IMR-90 (cell line): ENCODE results near the gene NUDT15. TPM values are rescaled to one million over a fixed set of nuclear protein-coding genes. Genes with fewer than 3 reads are reported as not detected.

Experiments
- ATAC-seq: fragments of 200-7000 bp; cut with Tn5 transposase; 2 replicates; pipeline ENCODE4 v1.9.1; 2020; ENCODE audit warnings: low read depth, mild to moderate bottlenecking, moderate library complexity
- BruUV-seq: library from RNA; stranded (reverse); fragments of 400-500 nt; replicated peaks from 2 replicates; lab custom pipeline; 2021; lab: Mats Ljungman, UMichigan
- CTCF ChIA-PET: fragments of 300-600 bp; formaldehyde crosslinking; extraction: SDS; loops from one replicate; lab custom pipeline; 2021; ENCODE audit warnings: antibody characterized with exemption; lab: Yijun Ruan, JAX
- POLR2A ChIA-PET: fragments of 300-600 bp; sonication (Branson Sonifier 250); formaldehyde crosslinking; loops from one replicate; lab custom pipeline; 2022; ENCODE audit warnings: antibody characterized with exemption; ENCODE audit not compliant: unreplicated experiment; lab: Charles Lee
- DNase-seq: peaks from one replicate; pipeline ENCODE4 v3.0.0; 2013
- H2AFZ ChIP-seq: replicated peaks from 2 replicates; pipeline ENCODE3; 2013; ENCODE audit warnings: low read length, mild to moderate bottlenecking; ENCODE audit not compliant: poor library complexity
- H2AK5ac ChIP-seq: 2 replicates; pipeline ENCODE4 v1.6.1; 2013; ENCODE audit warnings: low read depth, low read length, inconsistent platforms
- H2AK9ac ChIP-seq: replicated peaks from 2 replicates; pipeline ENCODE3; 2013; ENCODE audit warnings: mild to moderate bottlenecking, low read depth, low read length, moderate library complexity; ENCODE audit not compliant: poor library complexity
- H2BK120ac ChIP-seq: 2 replicates; pipeline ENCODE4 v1.6.1; 2013; ENCODE audit warnings: low read depth, low read length, inconsistent platforms
- H2BK15ac ChIP-seq: 3 replicates; pipeline ENCODE4 v1.6.1; 2013; ENCODE audit warnings: low read depth, low read length, inconsistent platforms
- H2BK20ac ChIP-seq: 2 replicates; pipeline ENCODE4 v1.6.1; 2013; ENCODE audit warnings: low read depth, mild to moderate bottlenecking, inconsistent platforms, low read length, moderate library complexity
- H2BK5ac ChIP-seq: 2 replicates; pipeline ENCODE4 v1.6.1; 2013; ENCODE audit warnings: mild to moderate bottlenecking, low read depth, low read length, inconsistent platforms; ENCODE audit not compliant: poor library complexity, severe bottlenecking
- H3K14ac ChIP-seq: replicated peaks from 2 replicates; pipeline ENCODE4 v1.6.1; 2013; ENCODE audit warnings: low read depth, low read length, inconsistent platforms
- H3K18ac ChIP-seq: 2 replicates; pipeline ENCODE4 v1.6.1; 2013; ENCODE audit warnings: low read depth, low read length, control low read depth
- H3K23ac ChIP-seq: 2 replicates; pipeline ENCODE4 v1.6.1; 2013; ENCODE audit warnings: low read depth, low read length, inconsistent platforms
- H3K27ac ChIP-seq: 2 replicates; pipeline ENCODE4 v1.5.1; 2013; ENCODE audit warnings: mild to moderate bottlenecking, control low read depth, low read length; ENCODE audit not compliant: insufficient read depth
- H3K27me3 ChIP-seq: 2 replicates; pipeline ENCODE4 v1.6.1; 2013; ENCODE audit warnings: low read length; ENCODE audit not compliant: control insufficient read depth, insufficient read depth
- H3K36me3 ChIP-seq: 2 replicates; pipeline ENCODE4 v1.6.1; 2013; ENCODE audit warnings: low read length, mixed read lengths; ENCODE audit not compliant: control insufficient read depth, insufficient read depth
- H3K4ac ChIP-seq: 2 replicates; pipeline ENCODE4 v1.6.1; 2013; ENCODE audit warnings: low read depth, low read length, inconsistent platforms
- H3K4me1 ChIP-seq: 2 replicates; pipeline ENCODE4 v1.6.1; 2013; ENCODE audit warnings: low read length, mixed read lengths; ENCODE audit not compliant: control insufficient read depth, insufficient read depth
- H3K4me2 ChIP-seq: 2 replicates; pipeline ENCODE4 v1.6.1; 2013; ENCODE audit warnings: low read depth, mild to moderate bottlenecking, control low read depth, low read length, moderate library complexity
- H3K4me3 ChIP-seq: 2 replicates; pipeline ENCODE4 v1.5.1; 2013; ENCODE audit warnings: low read depth, mild to moderate bottlenecking, control low read depth, low read length, moderate library complexity; ENCODE audit not compliant: insufficient read depth
- H3K56ac ChIP-seq: 2 replicates; pipeline ENCODE4 v1.6.1; 2013; ENCODE audit warnings: low read length, inconsistent platforms; ENCODE audit not compliant: insufficient read depth; ENCODE audit errors: extremely low read depth
- H3K79me1 ChIP-seq, 2 experiments: 2 replicates each; pipeline ENCODE4 v1.6.1; 2013; ENCODE audit warnings: low read length in 2 of 2, inconsistent platforms in 1 of 2, low read depth in 1 of 2
- H3K9ac ChIP-seq: 2 replicates; pipeline ENCODE4 v1.6.1; 2013; ENCODE audit warnings: low read depth, low read length, control low read depth
- H3K9me1 ChIP-seq: 2 replicates; pipeline ENCODE4 v1.6.1; 2013; ENCODE audit warnings: low read length, inconsistent platforms; ENCODE audit not compliant: insufficient read depth
- H3K9me3 ChIP-seq: 2 replicates; pipeline ENCODE4 v1.6.1; 2013; ENCODE audit warnings: low read length; ENCODE audit not compliant: control insufficient read depth, insufficient read depth
- H4K20me1 ChIP-seq: 2 replicates; pipeline ENCODE4 v1.6.1; 2013; ENCODE audit warnings: low read length, inconsistent platforms; ENCODE audit not compliant: insufficient read depth
- H4K5ac ChIP-seq: 2 replicates; pipeline ENCODE4 v1.6.1; 2013; ENCODE audit warnings: mild to moderate bottlenecking, low read depth, low read length, control low read depth
- H4K8ac ChIP-seq, 2 experiments: 2 replicates each; pipeline ENCODE4 v1.6.1; 2013; ENCODE audit warnings: low read depth in 2 of 2, low read length in 2 of 2, control low read depth in 1 of 2, inconsistent platforms in 1 of 2
- H4K91ac ChIP-seq: 2 replicates; pipeline ENCODE4 v1.6.1; 2013; ENCODE audit warnings: low read depth, low read length, inconsistent platforms; ENCODE audit not compliant: insufficient read depth
- BHLHE40 ChIP-seq: fragments of 150-350 bp; IDR thresholded peaks from 2 replicates; pipeline ENCODE4 v1.6.1; 2016; ENCODE audit warnings: mild to moderate bottlenecking, low read depth, low read length
- CEBPB ChIP-seq: IDR thresholded peaks from 2 replicates; pipeline ENCODE4 v1.6.1; 2012; ENCODE audit warnings: low read depth, low read length, improper control_type of control experiment
- CHD1 ChIP-seq: IDR thresholded peaks from 2 replicates; pipeline ENCODE4 v1.6.1; 2012; ENCODE audit warnings: low read depth, low read length, improper control_type of control experiment
- FOS ChIP-seq: fragments of 150-350 bp; IDR thresholded peaks from 2 replicates; pipeline ENCODE4 v1.6.1; 2016; ENCODE audit warnings: low read depth, low read length
- MAFK ChIP-seq: IDR thresholded peaks from 2 replicates; pipeline ENCODE4 v1.6.1; 2012; ENCODE audit warnings: low read depth, low read length, improper control_type of control experiment
- MAZ ChIP-seq: IDR thresholded peaks from 2 replicates; pipeline ENCODE4 v1.6.1; 2012; ENCODE audit warnings: low read depth, mild to moderate bottlenecking, low read length, improper control_type of control experiment, moderate library complexity, borderline replicate concordance
- MXI1 ChIP-seq: IDR thresholded peaks from 2 replicates; pipeline ENCODE4 v1.6.1; 2012; ENCODE audit warnings: low read depth, mild to moderate bottlenecking, low read length, moderate library complexity, borderline replicate concordance
- NFE2L2 ChIP-seq: fragments of 150-350 bp; IDR thresholded peaks from 2 replicates; pipeline ENCODE4 v1.6.1; 2016; ENCODE audit warnings: low read depth, mild to moderate bottlenecking, low read length
- POLR2A ChIP-seq: IDR thresholded peaks from 2 replicates; pipeline ENCODE4 v1.6.1; 2012; ENCODE audit warnings: mild to moderate bottlenecking, low read depth, low read length
- RAD21 ChIP-seq: IDR thresholded peaks from 2 replicates; pipeline ENCODE4 v1.6.1; 2012; ENCODE audit warnings: low read length, improper control_type of control experiment
- RCOR1 ChIP-seq: IDR thresholded peaks from 2 replicates; pipeline ENCODE4 v1.6.1; 2012; ENCODE audit warnings: mild to moderate bottlenecking, low read length, improper control_type of control experiment; ENCODE audit not compliant: insufficient replicate concordance
- RFX5 ChIP-seq: IDR thresholded peaks from 2 replicates; pipeline ENCODE4 v1.8.0; 2012; ENCODE audit warnings: low read depth, mild to moderate bottlenecking, low read length, moderate library complexity
- SMC3 ChIP-seq: fragments of 150-350 bp; IDR thresholded peaks from 2 replicates; pipeline ENCODE4 v1.6.1; 2016; ENCODE audit warnings: low read depth, mild to moderate bottlenecking, antibody characterized with exemption, low read length, moderate library complexity
- WGBS, 2 experiments: methylation state at CpG; one replicate each; pipeline versions ENCODE4 v1.1.5 to v1.1.7; 2013; ENCODE audit warnings: missing lambda C conversion rate in 2 of 2; ENCODE audit not compliant: insufficient read length in 1 of 2; ENCODE audit errors: extremely low coverage in 2 of 2; 5-methylcytosine and 5-hydroxymethylcytosine counted together
- dilution Hi-C: fragments of 300-500 bp; cut with HindIII; formaldehyde crosslinking; loops from one replicate; pipeline ENCODE4 v1.14.3; 2018; ENCODE audit warnings: low sequenced_read_pairs; ENCODE audit not compliant: unreplicated experiment
- in situ Hi-C: fragments of 300-500 bp; cut with MboI; formaldehyde crosslinking; loops from 3 replicates; pipeline ENCODE4 v1.14.3; 2019; ENCODE audit warnings: low sequenced_read_pairs, inconsistent platforms, mixed read lengths
- intact Hi-C: fragments of 100-400 bp; cut with micrococcal nuclease; formaldehyde crosslinking; loops from 2 replicates; pipeline ENCODE4 v1.10.0; 2022
- polyA plus RNA-seq, 3 experiments: library from polyadenylated mRNA; depleted of rRNA; stranded (reverse); fragments of >200 nt; gene quantifications; 2 replicates each; pipeline ENCODE4 v1.2.3, GENCODE V29; 2012; ENCODE audit warnings: low replicate concordance in 1 of 3
- total RNA-seq: library from RNA; depleted of rRNA; stranded (reverse); fragments of >200 nt; gene quantifications from 2 replicates; pipeline ENCODE4 v1.2.3, GENCODE V29; 2012
- TF ChIP-seq, protein P1 (sequence below): conservative IDR thresholded peaks from 2 replicates; pipeline ENCODE4 v1.5.1; 2012; ENCODE audit warnings: mild to moderate bottlenecking, low read depth, low read length, improper control_type of control experiment
- TF ChIP-seq, protein P2 (sequence below): fragments of 150-350 bp; IDR thresholded peaks from 2 replicates; pipeline ENCODE4 v1.6.1; 2016; ENCODE audit warnings: low read depth, mild to moderate bottlenecking, low read length, moderate library complexity, borderline replicate concordance
- TF ChIP-seq, protein P3 (sequence below): fragments of 150-350 bp; IDR thresholded peaks from 2 replicates; pipeline ENCODE4 v1.6.1; 2017; ENCODE audit warnings: mild to moderate bottlenecking, antibody characterized with exemption, low read length, low read depth

NUDT15 gene
- total and polyA plus RNA-seq, 2 of the 4 experiments (the other 2 are of a cell fraction): 13.1 to 14.2 TPM

DNA sequence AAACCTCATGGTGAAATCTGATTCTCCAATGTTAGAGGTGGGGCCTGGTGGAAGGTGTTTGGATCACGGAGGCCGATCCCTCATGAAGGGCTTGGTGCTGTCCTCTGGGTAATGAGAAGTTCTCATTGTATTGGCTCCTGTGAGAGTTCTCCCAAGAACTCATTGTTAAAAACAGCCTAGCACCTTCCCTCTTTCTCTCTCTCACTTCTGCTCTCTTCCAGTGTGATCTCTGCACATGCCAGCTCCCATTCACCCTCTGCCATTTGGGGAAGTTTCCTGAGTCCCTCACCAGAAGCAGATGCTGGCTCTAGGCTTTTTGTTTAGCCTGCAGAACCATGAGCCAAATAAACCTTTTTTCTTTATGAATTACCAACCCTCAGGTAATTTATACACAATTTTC, 33.3 kb upstream of the NUDT15 start:
- H3K56ac ChIP-seq: no peak overlapping the region
- H3K23ac ChIP-seq: no peak overlapping the region
- H2BK20ac ChIP-seq: no peak overlapping the region
- no peak overlapping the region for H2AK5ac ChIP-seq
- H3K4me2 ChIP-seq: no peak overlapping the region
- H3K18ac ChIP-seq: no peak overlapping the region
- no peaks in the 10 kb centered on the region for H3K27me3 ChIP-seq
- intact Hi-C loops: no loop called here
- no peak for TF ChIP-seq SMC3
- no peak for TF ChIP-seq MXI1
- no peak for TF ChIP-seq NFE2L2
- no peak for TF ChIP-seq RAD21
- no peak for TF ChIP-seq MAZ
- TF ChIP-seq, protein P1, sequence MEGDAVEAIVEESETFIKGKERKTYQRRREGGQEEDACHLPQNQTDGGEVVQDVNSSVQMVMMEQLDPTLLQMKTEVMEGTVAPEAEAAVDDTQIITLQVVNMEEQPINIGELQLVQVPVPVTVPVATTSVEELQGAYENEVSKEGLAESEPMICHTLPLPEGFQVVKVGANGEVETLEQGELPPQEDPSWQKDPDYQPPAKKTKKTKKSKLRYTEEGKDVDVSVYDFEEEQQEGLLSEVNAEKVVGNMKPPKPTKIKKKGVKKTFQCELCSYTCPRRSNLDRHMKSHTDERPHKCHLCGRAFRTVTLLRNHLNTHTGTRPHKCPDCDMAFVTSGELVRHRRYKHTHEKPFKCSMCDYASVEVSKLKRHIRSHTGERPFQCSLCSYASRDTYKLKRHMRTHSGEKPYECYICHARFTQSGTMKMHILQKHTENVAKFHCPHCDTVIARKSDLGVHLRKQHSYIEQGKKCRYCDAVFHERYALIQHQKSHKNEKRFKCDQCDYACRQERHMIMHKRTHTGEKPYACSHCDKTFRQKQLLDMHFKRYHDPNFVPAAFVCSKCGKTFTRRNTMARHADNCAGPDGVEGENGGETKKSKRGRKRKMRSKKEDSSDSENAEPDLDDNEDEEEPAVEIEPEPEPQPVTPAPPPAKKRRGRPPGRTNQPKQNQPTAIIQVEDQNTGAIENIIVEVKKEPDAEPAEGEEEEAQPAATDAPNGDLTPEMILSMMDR: no peak
- TF ChIP-seq POLR2A: no peak
- TF ChIP-seq, protein P2, sequence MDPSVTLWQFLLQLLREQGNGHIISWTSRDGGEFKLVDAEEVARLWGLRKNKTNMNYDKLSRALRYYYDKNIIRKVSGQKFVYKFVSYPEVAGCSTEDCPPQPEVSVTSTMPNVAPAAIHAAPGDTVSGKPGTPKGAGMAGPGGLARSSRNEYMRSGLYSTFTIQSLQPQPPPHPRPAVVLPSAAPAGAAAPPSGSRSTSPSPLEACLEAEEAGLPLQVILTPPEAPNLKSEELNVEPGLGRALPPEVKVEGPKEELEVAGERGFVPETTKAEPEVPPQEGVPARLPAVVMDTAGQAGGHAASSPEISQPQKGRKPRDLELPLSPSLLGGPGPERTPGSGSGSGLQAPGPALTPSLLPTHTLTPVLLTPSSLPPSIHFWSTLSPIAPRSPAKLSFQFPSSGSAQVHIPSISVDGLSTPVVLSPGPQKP: no peak
- no peak for TF ChIP-seq CEBPB
- no peak for TF ChIP-seq RFX5
- TF ChIP-seq FOS: no peak
- TF ChIP-seq CHD1: no peak
- no peak for TF ChIP-seq MAFK
- no peak for TF ChIP-seq BHLHE40
- TF ChIP-seq RCOR1: no peak
- TF ChIP-seq, protein P3, sequence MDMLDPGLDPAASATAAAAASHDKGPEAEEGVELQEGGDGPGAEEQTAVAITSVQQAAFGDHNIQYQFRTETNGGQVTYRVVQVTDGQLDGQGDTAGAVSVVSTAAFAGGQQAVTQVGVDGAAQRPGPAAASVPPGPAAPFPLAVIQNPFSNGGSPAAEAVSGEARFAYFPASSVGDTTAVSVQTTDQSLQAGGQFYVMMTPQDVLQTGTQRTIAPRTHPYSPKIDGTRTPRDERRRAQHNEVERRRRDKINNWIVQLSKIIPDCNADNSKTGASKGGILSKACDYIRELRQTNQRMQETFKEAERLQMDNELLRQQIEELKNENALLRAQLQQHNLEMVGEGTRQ: no peak
- H3K9me1 ChIP-seq: 0 out of 2 replicates have a peak, but pooled peaks cover 5% of the 10 kb centered on the region
- ChIA-PET CTCF (no interaction called here), POLR2A (no interaction called here)
- no peaks in the 10 kb centered on the region for H3K9me3 ChIP-seq
- dilution Hi-C loops: no loop called here
- no peak overlapping the region for H3K4me3 ChIP-seq
- no CpG with 5 or more reads among the region's 2 CpGs for WGBS, 2 experiments
- no peak overlapping the region for H3K27ac ChIP-seq
- no peak overlapping the region for H4K8ac ChIP-seq
- no peaks in the 10 kb centered on the region for H4K20me1 ChIP-seq
- ATAC-seq: no peak
- no peak overlapping the region for H2BK5ac ChIP-seq
- peaks cover 3% of the 10 kb centered on the region; the same call in 1 of the 2 replicates for H3K4me1 ChIP-seq
- no peaks in the 10 kb centered on the region for H3K36me3 ChIP-seq
- peaks cover 10 to 23% of the 10 kb centered on the region in 2 experiments for H3K79me1 ChIP-seq
- BruUV-seq: no TSS peak
- H4K91ac ChIP-seq: no peak overlapping the region
- H3K14ac ChIP-seq: no peak overlapping the region
- no peak overlapping the region for H3K9ac ChIP-seq
- H3K4ac ChIP-seq: no peak overlapping the region
- DNase-seq: no peak
- H4K5ac ChIP-seq: no peak overlapping the region
- H2AK9ac ChIP-seq: no peak overlapping the region
- in situ Hi-C loops: no loop called here
- H2AFZ ChIP-seq: no peak overlapping the region
- H2BK15ac ChIP-seq: no peak overlapping the region
- no peak overlapping the region for H2BK120ac ChIP-seq
